Activated naive CD4-positive, alpha-beta T cell treated with anti-CD3 and anti-CD28 coated beads for 36 hours (primary cell): ENCODE measurements around the gene KIDINS220. TPM values are rescaled to one million over a fixed set of nuclear protein-coding genes. Genes with fewer than 3 reads are reported as not detected.
"Not testable (repeated sequence)": the region's sequence is repeated elsewhere in the genome, so short reads cannot be mapped to it uniquely, and the experiment has no call there.

Experiments
- CTCF ChIA-PET: fragments of 350-600 bp; sonication (Branson Sonifier 250); formaldehyde crosslinking; loops from one replicate; lab custom pipeline; 2021; ENCODE audit warnings: antibody characterized with exemption; lab: Charles Lee
- DNase-seq: peaks from one replicate; pipeline ENCODE4 v3.0.0-alpha.2; 2020
- H3K27ac Mint-ChIP-seq: one replicate; pipeline ENCODE4 v1.8.0; 2021; ENCODE audit warnings: mild to moderate bottlenecking, mixed read lengths
- H3K27me3 Mint-ChIP-seq: one replicate; pipeline ENCODE4 v1.8.0; 2021; ENCODE audit warnings: low read depth, mixed read lengths
- H3K36me3 Mint-ChIP-seq: one replicate; pipeline ENCODE4 v1.8.0; 2021; ENCODE audit warnings: low read depth, mixed read lengths
- H3K4me1 Mint-ChIP-seq: one replicate; pipeline ENCODE4 v1.8.0; 2021; ENCODE audit warnings: low read depth, mixed read lengths
- H3K4me3 Mint-ChIP-seq: one replicate; pipeline ENCODE4 v1.8.0; 2021; ENCODE audit warnings: mild to moderate bottlenecking, moderate library complexity, mixed read lengths
- H3K9me3 Mint-ChIP-seq: one replicate; pipeline ENCODE4 v1.8.0; 2021; ENCODE audit warnings: mixed read lengths
- intact Hi-C: fragments of 100-400 bp; cut with micrococcal nuclease; formaldehyde crosslinking; loops from one replicate; pipeline ENCODE4 v1.15.1; 2023
- total RNA-seq, 2 experiments: library from RNA; stranded (reverse); gene quantifications; one replicate each; pipeline ENCODE4 v1.2.3, GENCODE V29; 2021

The KIDINS220 gene
- total RNA-seq, 2 experiments from 2014 or later, result 19.3 to 20.5 TPM

- H3K4me1 Mint-ChIP-seq, result no peaks in the 10 kb centered on the region
- H3K27ac Mint-ChIP-seq, result no peak overlapping the region
- H3K36me3 Mint-ChIP-seq, result peaks cover 34% of the 10 kb centered on the region
- no peaks in the 10 kb centered on the region for H3K27me3 Mint-ChIP-seq
- intact Hi-C loops, result no loop called here
- no peak overlapping the region for H3K4me3 Mint-ChIP-seq
- DNase-seq, result no peak
- CTCF ChIA-PET, result no interaction called here
- peaks cover 3% of the 10 kb centered on the region for H3K9me3 Mint-ChIP-seq
Measured at GRCh38 chr2:8756716-8757115, 80.7 kb downstream of the KIDINS220 start.

DNA sequence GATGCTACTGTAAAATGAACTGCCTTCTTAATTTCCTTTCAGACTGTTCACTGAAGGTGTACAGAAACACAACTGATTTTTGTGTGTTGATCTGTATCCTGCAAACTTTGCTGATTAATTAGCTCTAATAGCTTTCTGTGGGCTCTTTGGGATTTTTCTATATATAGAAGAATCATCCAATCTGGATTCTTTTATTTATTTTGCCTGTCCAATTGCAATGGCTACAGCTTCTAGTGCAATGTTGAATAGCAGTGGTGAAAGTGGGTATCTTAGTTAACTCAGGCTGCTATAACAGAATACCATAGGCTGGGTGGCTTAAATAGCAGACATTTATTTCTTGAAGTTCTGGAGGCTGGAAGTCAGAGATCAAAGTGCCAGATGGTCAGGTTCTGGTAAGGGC, 81.2 kb downstream of the KIDINS220 start:
- intact Hi-C loops, result no loop called here
- Mint-ChIP-seq H3K9me3 (peaks cover 3% of the 10 kb centered on the region), H3K27me3 (no peaks in the 10 kb centered on the region), H3K36me3 (peaks cover 34% of the 10 kb centered on the region), H3K4me1 (no peaks in the 10 kb centered on the region), H3K4me3 (no peak overlapping the region), H3K27ac (no peak overlapping the region)
- CTCF ChIA-PET, result no interaction called here
- DNase-seq, result no peak

DNA sequence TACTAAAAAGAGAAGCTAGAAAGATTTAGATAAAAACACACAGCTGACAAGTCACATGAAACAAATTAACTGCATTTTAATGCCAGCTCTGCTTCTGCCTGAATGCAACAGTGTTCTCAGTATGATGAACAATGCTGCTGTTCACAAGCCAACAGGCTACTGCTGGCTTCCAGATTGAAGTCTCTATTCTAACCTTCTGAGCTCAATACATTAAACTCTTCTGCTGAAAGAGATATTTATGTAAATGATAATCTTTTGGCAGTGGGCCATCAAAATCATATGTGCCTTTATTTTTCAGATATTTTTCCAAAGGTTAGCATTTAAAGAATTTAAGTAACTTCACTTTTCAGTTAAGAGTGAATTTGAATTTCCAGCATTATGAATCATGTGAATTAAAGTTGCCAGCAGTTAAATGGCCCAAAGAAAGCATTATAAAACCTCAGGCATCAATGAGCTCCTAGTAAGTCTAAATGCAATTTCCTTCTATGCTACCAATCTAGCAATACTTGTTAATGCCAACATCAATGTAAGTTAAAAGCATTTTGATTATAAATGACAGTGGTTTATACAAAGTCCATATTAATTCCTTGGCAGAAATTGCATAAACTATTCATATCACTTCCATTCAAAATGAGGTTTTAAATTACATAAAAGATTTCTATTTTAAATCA, 83.2 kb downstream of the KIDINS220 start:
- no peak overlapping the region for H3K4me3 Mint-ChIP-seq
- no peaks in the 10 kb centered on the region for H3K27me3 Mint-ChIP-seq
- H3K27ac Mint-ChIP-seq, result no peak overlapping the region
- no peaks in the 10 kb centered on the region for H3K4me1 Mint-ChIP-seq
- CTCF ChIA-PET, result no interaction called here
- peaks cover 3% of the 10 kb centered on the region for H3K9me3 Mint-ChIP-seq
- peaks cover 30% of the 10 kb centered on the region for H3K36me3 Mint-ChIP-seq
- intact Hi-C loops, result no loop called here
- DNase-seq, result no peak

DNA sequence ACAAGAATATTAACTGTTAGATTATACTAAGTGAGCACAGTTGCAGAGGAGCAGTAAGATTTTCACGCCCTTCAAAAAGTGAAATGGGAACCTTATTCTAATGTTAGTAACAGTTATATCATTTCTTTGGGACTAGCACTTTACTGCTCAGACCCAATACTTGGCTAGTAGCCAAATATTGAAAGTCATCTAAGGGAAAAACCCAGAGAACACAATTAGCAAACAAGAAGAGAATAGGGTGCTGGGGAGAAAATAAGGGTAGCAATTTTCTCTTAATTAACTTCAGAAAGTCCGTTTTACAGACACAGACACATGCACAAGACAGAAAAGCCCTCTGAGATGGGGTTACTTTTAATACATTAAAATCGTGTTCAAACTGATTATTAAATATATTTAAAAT, 83.8 kb downstream of the KIDINS220 start:
- Mint-ChIP-seq H3K27ac (no peak overlapping the region), H3K4me3 (no peak overlapping the region), H3K4me1 (no peaks in the 10 kb centered on the region), H3K9me3 (peaks cover 3% of the 10 kb centered on the region), H3K36me3 (peaks cover 28% of the 10 kb centered on the region), H3K27me3 (no peaks in the 10 kb centered on the region)
- CTCF ChIA-PET, result no interaction called here
- DNase-seq, result no peak
- intact Hi-C loops, result no loop called here

DNA sequence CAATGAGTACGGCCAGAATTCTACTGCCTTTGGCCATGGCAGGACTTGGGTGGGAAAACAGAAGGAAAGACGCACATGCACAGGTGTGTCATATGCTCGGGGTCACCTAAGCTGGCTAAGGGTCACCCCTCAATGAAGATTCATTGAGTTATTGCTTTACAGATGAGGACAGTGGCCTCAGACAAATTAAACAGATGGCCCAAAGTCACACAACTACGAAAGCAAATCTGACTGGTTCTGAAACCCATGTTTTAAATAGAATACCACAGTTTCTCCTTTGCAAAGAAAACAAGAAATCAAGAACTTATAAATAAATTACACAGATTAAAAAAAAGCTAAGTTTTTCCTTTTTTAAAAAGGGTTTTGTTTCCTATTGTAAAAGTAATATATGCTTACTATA, 85.0 kb downstream of the KIDINS220 start:
- intact Hi-C loops, result no loop called here
- Mint-ChIP-seq H3K27ac (no peak overlapping the region), H3K9me3 (peaks cover 3% of the 10 kb centered on the region), H3K4me3 (no peak overlapping the region), H3K4me1 (no peaks in the 10 kb centered on the region), H3K27me3 (no peaks in the 10 kb centered on the region), H3K36me3 (peaks cover 16% of the 10 kb centered on the region)
- no peak for DNase-seq
- CTCF ChIA-PET, result no interaction called here

- no peaks in the 10 kb centered on the region for H3K27me3 Mint-ChIP-seq
- no peak for DNase-seq
- peaks cover 4% of the 10 kb centered on the region for H3K36me3 Mint-ChIP-seq
- no peaks in the 10 kb centered on the region for H3K9me3 Mint-ChIP-seq
- H3K27ac Mint-ChIP-seq, result no peak overlapping the region
- CTCF ChIA-PET, result no interaction called here
- no peaks in the 10 kb centered on the region for H3K4me1 Mint-ChIP-seq
- no peak overlapping the region for H3K4me3 Mint-ChIP-seq
- intact Hi-C loops, result no loop called here
Measured at GRCh38 chr2:8750221-8750620, 87.2 kb downstream of the KIDINS220 start.

GRCh38 chr2:8743261-8743660, 94.2 kb downstream of the KIDINS220 start:
- H3K27ac Mint-ChIP-seq, result no peak overlapping the region
- DNase-seq, result no peak
- CTCF ChIA-PET, result interaction anchor here (0.6 kb wide), 1 partner anchor 10 kb away, joined by 3 read pairs; no protein-coding TSS in a partner anchor
- no peaks in the 10 kb centered on the region for H3K9me3 Mint-ChIP-seq
- no peaks in the 10 kb centered on the region for H3K4me1 Mint-ChIP-seq
- peaks cover 4% of the 10 kb centered on the region for H3K36me3 Mint-ChIP-seq
- no peak overlapping the region for H3K4me3 Mint-ChIP-seq
- no peaks in the 10 kb centered on the region for H3K27me3 Mint-ChIP-seq
- intact Hi-C loops, result no loop called here

GRCh38 chr2:8740136-8740535, 97.3 kb downstream of the KIDINS220 start:
- no peak for DNase-seq
- Mint-ChIP-seq H3K4me3 (no peak overlapping the region), H3K27me3 (no peaks in the 10 kb centered on the region), H3K27ac (no peak overlapping the region), H3K4me1 (no peaks in the 10 kb centered on the region), H3K9me3 (no peaks in the 10 kb centered on the region), H3K36me3 (peaks cover 2% of the 10 kb centered on the region)
- CTCF ChIA-PET, result interaction anchor here (0.7 kb wide), 1 partner anchor 8 kb away, joined by 3 read pairs; no protein-coding TSS in a partner anchor
- intact Hi-C loops, result no loop called here

DNA sequence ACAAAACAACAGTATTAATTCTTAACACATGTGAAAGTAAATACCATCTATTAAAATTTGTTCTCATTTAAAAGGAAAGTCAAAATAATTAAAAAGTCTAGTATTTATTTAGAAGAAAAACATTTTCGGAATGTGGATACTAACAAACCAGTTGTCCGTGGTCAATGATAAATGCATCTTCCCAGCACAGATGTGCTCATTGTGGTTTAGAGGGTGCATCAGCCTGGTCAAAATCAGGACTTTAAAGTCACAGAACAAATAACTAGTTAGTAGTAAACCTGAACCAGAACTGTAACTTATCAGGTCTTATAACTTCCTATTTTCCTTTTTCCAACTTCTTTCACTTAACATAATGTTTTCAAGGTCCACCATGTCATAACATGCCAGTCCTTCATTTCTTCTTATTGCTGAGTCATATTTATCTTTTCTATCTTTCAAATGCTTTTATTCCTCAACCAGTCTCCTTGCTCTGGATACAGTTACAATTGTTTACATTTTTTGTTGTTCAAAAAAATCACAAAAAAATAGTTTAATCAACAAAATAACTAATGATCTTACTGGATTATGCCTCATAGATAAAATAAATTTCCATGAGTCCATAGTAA, 99.7 kb downstream of the KIDINS220 start:
- Mint-ChIP-seq H3K27ac (no peak overlapping the region), H3K27me3 (no peaks in the 10 kb centered on the region), H3K4me3 (no peak overlapping the region), H3K9me3 (no peaks in the 10 kb centered on the region), H3K4me1 (no peaks in the 10 kb centered on the region), H3K36me3 (peaks cover 9% of the 10 kb centered on the region)
- intact Hi-C loops, result no loop called here
- CTCF ChIA-PET, result no interaction called here
- DNase-seq, result no peak

DNA sequence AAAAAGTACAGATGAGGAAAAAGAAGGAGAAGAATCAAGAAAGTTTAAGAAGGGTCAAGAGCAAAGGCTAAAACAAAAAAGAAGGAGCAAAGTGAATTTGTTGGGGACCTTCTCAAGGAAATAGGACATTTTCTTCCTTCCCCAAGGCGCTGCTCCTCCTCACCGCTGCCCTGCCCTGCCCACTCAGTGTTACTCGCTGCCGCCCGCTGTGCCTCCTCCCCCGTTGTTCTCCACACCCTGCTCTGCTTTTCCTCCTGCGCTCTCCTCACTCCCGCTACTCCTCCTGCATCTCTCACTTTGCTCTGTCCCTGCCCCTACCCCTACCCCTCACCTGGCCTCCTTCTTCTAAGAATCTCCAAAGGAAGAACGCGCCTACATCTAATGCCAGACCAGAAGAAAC, 104.8 kb downstream of the KIDINS220 start:
- no peaks in the 10 kb centered on the region for H3K27me3 Mint-ChIP-seq
- H3K36me3 Mint-ChIP-seq, result peaks cover 32% of the 10 kb centered on the region
- H3K4me1 Mint-ChIP-seq, result peaks cover 2% of the 10 kb centered on the region
- DNase-seq, result no peak
- H3K9me3 Mint-ChIP-seq, result no peaks in the 10 kb centered on the region
- H3K27ac Mint-ChIP-seq, result no peak overlapping the region
- no peak overlapping the region for H3K4me3 Mint-ChIP-seq
- CTCF ChIA-PET, result interaction anchor here (1.0 kb wide), 1 partner anchor 11 kb away, joined by 3 read pairs; no protein-coding TSS in a partner anchor
- intact Hi-C loops, result no loop called here

- Mint-ChIP-seq H3K27me3 (no peaks in the 10 kb centered on the region), H3K4me3 (no peak overlapping the region), H3K4me1 (peaks cover 2% of the 10 kb centered on the region), H3K27ac (no peak overlapping the region), H3K9me3 (no peaks in the 10 kb centered on the region), H3K36me3 (peaks cover 32% of the 10 kb centered on the region)
- CTCF ChIA-PET, result no interaction called here
- intact Hi-C loops, result no loop called here
- DNase-seq, result no peak
Measured at GRCh38 chr2:8729939-8730338, 107.5 kb downstream of the KIDINS220 start.

- DNase-seq, H3K27me3 Mint-ChIP-seq, H3K9me3 Mint-ChIP-seq, H3K4me3 Mint-ChIP-seq, H3K4me1 Mint-ChIP-seq, intact Hi-C loops, CTCF ChIA-PET, H3K27ac Mint-ChIP-seq: not testable (repeated sequence)
- peaks cover 32% of the 10 kb centered on the region for H3K36me3 Mint-ChIP-seq
Measured at GRCh38 chr2:8729101-8729500, 108.3 kb downstream of the KIDINS220 start.
